Uterus (tissue), 2 donors: ENCODE measurements around the gene GALNT7.

Experiments
- CTCF ChIP-seq, 4 experiments: fragments of 200-600 bp in 2 of 4; fragments of 450-650 bp in 2 of 4; sonication (generic) in 2 of 4; IDR thresholded peaks; one replicate each; pipeline ENCODE4 v1.5.1; 2016 to 2019; ENCODE audit warnings: antibody characterized with exemption in 4 of 4, mild to moderate bottlenecking in 2 of 4, moderate library complexity in 1 of 4
- POLR2A ChIP-seq, 2 donors: fragments of 450-650 bp; IDR thresholded peaks; one replicate each; pipeline ENCODE4 v1.6.1; 2016; ENCODE audit warnings: antibody characterized with exemption in 2 of 2, mild to moderate bottlenecking in 1 of 2, moderate library complexity in 1 of 2

GRCh38 chr4:173125216-173125812 lies 43.3 kb upstream of the GALNT7 start:
- TF ChIP-seq CTCF (IDR thresholded peaks at IDR 0.05) (no peak), POLR2A (IDR thresholded peaks at IDR 0.05) (no peak)
